IgD-negative memory B cell (primary cell): ENCODE measurements around the gene MIER1. TPM values are rescaled to one million over a fixed set of nuclear protein-coding genes. Genes with fewer than 3 reads are reported as not detected.

Source experiments
- H3K27ac Mint-ChIP-seq, 3 donors: one replicate each; pipeline ENCODE4 v1.8.0; 2020 to 2022; ENCODE audit warnings: mild to moderate bottlenecking in 3 of 3, mixed read lengths in 3 of 3, moderate library complexity in 1 of 3
- H3K27me3 Mint-ChIP-seq: one replicate; pipeline ENCODE4 v1.8.0; 2021; ENCODE audit warnings: mixed read lengths
- H3K36me3 Mint-ChIP-seq: one replicate; pipeline ENCODE4 v1.8.0; 2020; ENCODE audit warnings: mild to moderate bottlenecking, mixed read lengths
- H3K4me1 Mint-ChIP-seq, 3 donors: one replicate each; pipeline ENCODE4 v1.8.0; 2020 to 2022; ENCODE audit warnings: mixed read lengths in 3 of 3, mild to moderate bottlenecking in 1 of 3
- H3K4me3 Mint-ChIP-seq, 4 donors: one replicate each; pipeline ENCODE4 v1.8.0; 2020 to 2022; ENCODE audit warnings: mild to moderate bottlenecking in 4 of 4, mixed read lengths in 4 of 4, moderate library complexity in 3 of 4
- H3K9me3 Mint-ChIP-seq, 3 donors: one replicate each; pipeline ENCODE4 v1.8.0; 2020 to 2021; ENCODE audit warnings: mixed read lengths in 3 of 3, mild to moderate bottlenecking in 1 of 3
- polyA plus RNA-seq: library from polyadenylated mRNA; unstranded; fragments of 300-500 nt; fragmentation: Illumina TruSeq; gene quantifications from one replicate; pipeline ENCODE4 v1.2.3, GENCODE V29; 2021

The MIER1 gene
- polyA plus RNA-seq, 1 donor from 2014 or later = 34.6 TPM

DNA sequence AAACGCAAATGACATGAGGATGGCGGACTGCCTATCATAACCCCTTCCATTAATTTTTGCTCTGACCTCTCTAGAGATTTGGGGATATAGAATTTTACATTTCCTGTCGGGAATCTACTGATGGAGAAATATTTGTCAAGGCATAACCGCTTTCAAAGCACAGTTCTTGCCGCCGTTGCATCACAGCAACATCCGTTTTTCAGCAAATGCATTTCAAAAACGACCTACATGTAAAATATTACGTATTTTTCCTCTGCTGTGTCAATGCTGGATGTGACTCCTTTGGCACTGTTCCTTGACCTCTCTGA is 4.9 kb downstream of the MIER1 start:
- Mint-ChIP-seq H3K27me3 (no peaks in the 10 kb centered on the region), H3K36me3 (peaks cover 2% of the 10 kb centered on the region), H3K4me1 (peaks cover 27 to 63% (median 49%) of the 10 kb centered on the region in 3 donors), H3K9me3 (no peaks in the 10 kb centered on the region), H3K27ac (peak overlapping the region; percentile 93 to 98 (median 93)), H3K4me3 (peak overlapping the region; percentile 90 to 99 (median 94))

- Mint-ChIP-seq H3K27me3 (no peaks in the 10 kb centered on the region), H3K27ac (peak overlapping the region; percentile 93 to 98 (median 94)), H3K9me3 (no peaks in the 10 kb centered on the region), H3K4me3 (peak overlapping the region; percentile 90 to 99 (median 94)), H3K4me1 (peaks cover 30 to 63% (median 52%) of the 10 kb centered on the region in 3 donors), H3K36me3 (peaks cover 2% of the 10 kb centered on the region)
Measured at GRCh38 chr1:66929999-66930822, 5.4 kb downstream of the MIER1 start.

DNA sequence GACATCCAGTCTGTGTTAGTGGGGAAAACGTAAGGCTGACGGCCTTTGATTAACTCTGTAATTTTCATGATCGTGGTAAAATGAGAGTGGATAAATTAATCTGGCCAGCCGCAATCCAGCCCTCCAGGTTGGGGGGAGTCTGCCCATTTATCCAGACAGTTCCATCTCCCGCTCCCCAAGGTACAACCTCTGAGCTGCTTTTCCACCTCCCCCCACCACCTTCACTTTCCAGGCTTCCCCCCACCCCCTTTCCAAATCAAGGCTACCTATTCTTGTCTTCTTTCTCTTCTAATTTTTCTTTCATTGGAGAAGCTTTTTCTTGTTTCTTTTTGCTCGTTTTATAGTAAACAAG is 6.0 kb downstream of the MIER1 start:
- peaks cover 35 to 64% (median 53%) of the 10 kb centered on the region in 3 donors for H3K4me1 Mint-ChIP-seq
- H3K36me3 Mint-ChIP-seq = peaks cover 2% of the 10 kb centered on the region
- peak overlapping the region; percentile 90 to 99 (median 94) for H3K4me3 Mint-ChIP-seq
- peak overlapping the region; percentile 93 to 98 (median 94) for H3K27ac Mint-ChIP-seq
- no peaks in the 10 kb centered on the region for H3K9me3 Mint-ChIP-seq
- no peaks in the 10 kb centered on the region for H3K27me3 Mint-ChIP-seq

DNA sequence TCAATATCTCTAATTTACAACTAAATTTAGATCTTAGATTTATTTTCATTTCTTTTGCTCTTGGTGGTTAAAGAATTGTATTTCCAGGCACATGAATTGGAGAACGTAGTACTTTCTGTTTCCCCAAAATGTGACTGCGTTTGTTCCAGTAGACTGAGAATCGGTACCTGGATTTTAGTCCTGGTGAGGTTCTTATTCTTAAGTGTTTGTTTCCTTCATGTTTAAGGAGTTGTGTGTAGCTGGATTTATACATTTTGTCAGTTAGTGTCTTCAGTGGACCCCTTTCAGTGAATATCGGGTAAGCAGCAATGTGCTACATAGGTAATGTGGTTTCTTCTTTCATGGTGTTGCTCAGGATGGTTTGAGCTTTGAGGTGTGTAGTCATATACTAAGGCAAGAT is 6.8 kb downstream of the MIER1 start:
- peaks cover 2% of the 10 kb centered on the region for H3K36me3 Mint-ChIP-seq
- peaks cover 30 to 57% (median 50%) of the 10 kb centered on the region in 3 donors for H3K4me1 Mint-ChIP-seq
- H3K27me3 Mint-ChIP-seq = no peaks in the 10 kb centered on the region

DNA sequence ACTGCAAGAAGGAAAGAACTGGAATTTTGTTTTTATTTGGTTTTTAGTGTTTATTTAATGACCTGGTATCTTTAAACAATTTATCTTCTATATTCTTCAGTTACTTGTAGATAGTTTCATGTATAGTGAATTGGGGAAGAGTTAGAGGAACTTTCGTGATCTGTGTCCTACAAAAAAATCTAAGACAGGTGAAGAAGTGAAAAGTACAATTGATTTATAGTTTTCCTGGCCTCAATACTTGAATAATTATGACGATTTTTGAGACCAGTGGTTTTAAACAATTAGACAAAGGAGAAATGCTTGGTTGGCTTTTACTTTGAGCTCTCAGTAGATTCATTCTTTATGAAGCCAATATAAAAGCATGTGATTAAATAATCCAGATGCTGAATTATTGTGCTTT is 7.5 kb downstream of the MIER1 start:
- no peaks in the 10 kb centered on the region for H3K36me3 Mint-ChIP-seq
- peaks cover 29 to 57% (median 50%) of the 10 kb centered on the region in 3 donors for H3K4me1 Mint-ChIP-seq
- no peaks in the 10 kb centered on the region for H3K27me3 Mint-ChIP-seq
- peak overlapping the region in 1 of 3 donors; percentile 1 for H3K27ac Mint-ChIP-seq
- no peaks in the 10 kb centered on the region for H3K9me3 Mint-ChIP-seq
- H3K4me3 Mint-ChIP-seq = peak overlapping the region; percentile 9 to 64 (median 44)

More for the DNA sequence above, 6.8 kb downstream of the MIER1 start:
- Mint-ChIP-seq H3K27ac (peak overlapping the region; percentile 69 to 98 (median 93)), H3K9me3 (no peaks in the 10 kb centered on the region), H3K4me3 (peak overlapping the region; percentile 90 to 99 (median 94))

- peak overlapping the region in 3 of 4 donors; percentile 58 to 81 (median 67) for H3K4me3 Mint-ChIP-seq
Measured at GRCh38 chr1:66933887-66934700, 9.3 kb downstream of the MIER1 start.

DNA sequence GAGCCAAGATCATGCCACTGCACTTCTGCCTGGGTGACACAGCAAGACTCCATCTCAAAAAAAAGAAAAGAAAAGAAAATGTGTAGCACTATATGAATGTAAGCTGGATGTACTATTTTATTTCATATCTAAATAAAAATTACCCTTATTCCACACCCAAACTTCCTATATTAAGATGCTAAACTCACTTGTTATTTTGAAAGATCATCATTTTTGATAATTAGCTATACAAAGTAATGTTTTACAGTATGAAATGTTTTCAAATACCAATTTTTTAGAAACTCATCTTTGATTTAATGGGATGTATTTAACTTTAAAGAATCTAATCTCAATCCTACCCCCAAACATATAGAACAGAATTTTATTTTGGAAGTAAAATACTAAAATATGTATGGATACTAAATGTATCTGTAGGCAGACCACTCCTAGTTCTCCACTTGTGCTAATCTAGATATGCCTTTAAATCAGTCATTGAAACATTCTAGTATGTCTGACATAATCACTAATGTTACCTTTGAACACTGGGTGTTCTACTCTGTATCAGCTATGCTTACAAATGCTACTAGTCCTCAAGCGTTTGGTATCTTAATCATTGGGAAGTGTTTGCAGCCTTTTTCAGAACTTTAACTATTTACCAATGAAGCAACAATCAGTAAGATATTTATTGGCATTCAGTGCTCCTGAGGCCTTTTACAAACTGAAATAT is 12.9 kb downstream of the MIER1 start:
- Mint-ChIP-seq H3K9me3 (no peaks in the 10 kb centered on the region), H3K4me3 (peak overlapping the region in 1 of 4 donors; percentile 65), H3K27me3 (no peaks in the 10 kb centered on the region)

More at GRCh38 chr1:66933887-66934700, 9.3 kb downstream of the MIER1 start:
- Mint-ChIP-seq H3K4me1 (peaks cover 41 to 61% (median 58%) of the 10 kb centered on the region in 3 donors), H3K27ac (peak overlapping the region in 2 of 3 donors; percentile 45 to 47), H3K9me3 (no peaks in the 10 kb centered on the region), H3K27me3 (no peaks in the 10 kb centered on the region), H3K36me3 (no peaks in the 10 kb centered on the region)

DNA sequence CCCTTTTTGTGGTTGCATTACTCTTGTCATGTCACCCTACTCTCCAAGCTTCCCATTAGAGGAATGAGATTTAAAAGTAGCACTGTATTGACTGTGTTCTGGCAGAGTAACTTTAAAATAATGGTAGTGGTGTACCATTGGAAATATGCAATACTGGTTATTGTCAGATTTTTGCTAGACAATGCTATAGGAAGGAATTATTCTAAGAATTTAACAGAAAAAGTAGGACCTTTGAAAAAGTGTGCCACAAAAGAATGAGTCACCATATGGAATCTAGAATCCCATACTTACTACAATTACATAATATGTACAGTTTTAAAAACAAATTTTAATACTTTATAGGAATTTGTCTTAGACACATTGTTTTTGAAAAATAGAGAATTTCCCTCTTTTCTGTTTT is 13.8 kb downstream of the MIER1 start:
- no peak overlapping the region for H3K27ac Mint-ChIP-seq
- H3K9me3 Mint-ChIP-seq = no peaks in the 10 kb centered on the region
- peaks cover 39 to 43% (median 42%) of the 10 kb centered on the region in 3 donors for H3K4me1 Mint-ChIP-seq
- H3K36me3 Mint-ChIP-seq = peaks cover 5% of the 10 kb centered on the region
- H3K4me3 Mint-ChIP-seq = no peak overlapping the region
- no peaks in the 10 kb centered on the region for H3K27me3 Mint-ChIP-seq

More for the DNA sequence above, 12.9 kb downstream of the MIER1 start:
- Mint-ChIP-seq H3K4me1 (peaks cover 44 to 48% (median 46%) of the 10 kb centered on the region in 3 donors), H3K36me3 (peaks cover 3% of the 10 kb centered on the region), H3K27ac (no peak overlapping the region)

DNA sequence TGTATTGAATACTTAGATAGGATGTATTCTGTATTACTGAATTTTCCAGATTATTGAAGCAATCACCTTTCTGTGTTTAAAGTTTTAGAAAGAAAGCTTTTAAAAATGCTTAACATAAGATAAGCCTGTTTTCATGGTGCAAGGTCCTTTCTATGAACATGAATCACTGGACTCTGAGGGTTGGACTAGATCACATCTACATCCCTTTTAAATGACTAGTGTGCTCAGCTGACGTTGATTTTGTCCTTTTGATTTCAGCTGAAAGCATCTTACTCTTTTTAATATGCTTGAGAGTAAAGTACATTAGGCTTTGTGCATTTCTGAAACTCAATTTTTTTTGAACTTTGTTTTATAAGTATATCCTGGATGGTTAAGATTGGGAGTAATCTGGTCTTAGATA is 16.2 kb downstream of the MIER1 start:
- no peak overlapping the region for H3K4me3 Mint-ChIP-seq
- H3K36me3 Mint-ChIP-seq = peaks cover 6% of the 10 kb centered on the region
- no peak overlapping the region for H3K27ac Mint-ChIP-seq
- H3K4me1 Mint-ChIP-seq = peaks cover 29 to 35% (median 33%) of the 10 kb centered on the region in 3 donors
- H3K9me3 Mint-ChIP-seq = no peaks in the 10 kb centered on the region
- H3K27me3 Mint-ChIP-seq = no peaks in the 10 kb centered on the region

- Mint-ChIP-seq H3K27me3 (no peaks in the 10 kb centered on the region), H3K9me3 (no peaks in the 10 kb centered on the region), H3K27ac (no peak overlapping the region), H3K4me1 (peaks cover 22 to 50% (median 27%) of the 10 kb centered on the region in 3 donors), H3K36me3 (peaks cover 6% of the 10 kb centered on the region), H3K4me3 (no peak overlapping the region)
Measured at GRCh38 chr1:66943361-66943969, 18.7 kb downstream of the MIER1 start.

GRCh38 chr1:66944330-66945274 is 19.8 kb downstream of the MIER1 start:
- H3K4me1 Mint-ChIP-seq = peaks cover 14 to 45% (median 20%) of the 10 kb centered on the region in 3 donors
- H3K27ac Mint-ChIP-seq = no peak overlapping the region
- H3K27me3 Mint-ChIP-seq = no peaks in the 10 kb centered on the region
- H3K4me3 Mint-ChIP-seq = no peak overlapping the region
- H3K36me3 Mint-ChIP-seq = peaks cover 6% of the 10 kb centered on the region
- H3K9me3 Mint-ChIP-seq = no peaks in the 10 kb centered on the region

- Mint-ChIP-seq H3K27me3 (no peaks in the 10 kb centered on the region), H3K4me3 (no peak overlapping the region), H3K27ac (no peak overlapping the region), H3K36me3 (peaks cover 6% of the 10 kb centered on the region), H3K4me1 (peaks cover 13 to 38% (median 14%) of the 10 kb centered on the region in 3 donors), H3K9me3 (no peaks in the 10 kb centered on the region)
Measured at GRCh38 chr1:66945316-66945715, 20.5 kb downstream of the MIER1 start.

GRCh38 chr1:66947267-66947666 is 22.5 kb downstream of the MIER1 start:
- peak overlapping the region in 1 of 4 donors; percentile 10 for H3K4me3 Mint-ChIP-seq
- no peak overlapping the region for H3K27ac Mint-ChIP-seq
- H3K36me3 Mint-ChIP-seq = peaks cover 4% of the 10 kb centered on the region
- no peaks in the 10 kb centered on the region for H3K27me3 Mint-ChIP-seq
- H3K4me1 Mint-ChIP-seq = peaks cover 10 to 32% (median 10%) of the 10 kb centered on the region in 3 donors
- no peaks in the 10 kb centered on the region for H3K9me3 Mint-ChIP-seq
